DND-41 (cell line): ENCODE measurements around the gene NDUFA8.

ENCODE experiments used
- ATAC-seq: fragments of 200-7000 bp; cut with Tn5 transposase; 3 replicates; pipeline ENCODE4 v1.9.1; 2021; ENCODE audit warnings: low read depth; ENCODE audit not compliant: insufficient read depth
- DNase-seq: peaks from one replicate; pipeline ENCODE4 v3.0.0-alpha.2; 2020
- H2AFZ ChIP-seq: 2 replicates; pipeline ENCODE4 v1.6.0; 2012; ENCODE audit warnings: low read depth, low read length
- H3K27ac ChIP-seq: 2 replicates; pipeline ENCODE4 v1.5.1; 2012; ENCODE audit warnings: low read length, inconsistent platforms
- H3K27me3 ChIP-seq: fragments of 200-600 bp; sonication (generic); 2 replicates; pipeline ENCODE4 v1.6.0; 2012; ENCODE audit warnings: low read length, mild to moderate bottlenecking, inconsistent platforms; ENCODE audit not compliant: insufficient read depth, poor library complexity
- H3K36me3 ChIP-seq: 2 replicates; pipeline ENCODE4 v1.5.1; 2012; ENCODE audit warnings: low read length, inconsistent platforms; ENCODE audit not compliant: insufficient read depth
- H3K4me1 ChIP-seq: 2 replicates; pipeline ENCODE4 v1.5.1; 2012; ENCODE audit warnings: mild to moderate bottlenecking, low read length; ENCODE audit not compliant: insufficient read depth
- H3K4me2 ChIP-seq: 2 replicates; pipeline ENCODE4 v1.6.0; 2012; ENCODE audit warnings: mild to moderate bottlenecking, moderate library complexity, low read length, inconsistent platforms; ENCODE audit not compliant: insufficient read depth
- H3K4me3 ChIP-seq, 2 experiments: fragments of 200-600 bp in 1 of 2; shearing (Covaris generic) in 1 of 2; 2 replicates each; pipeline ENCODE4 v1.5.1; 2012 to 2016; ENCODE audit warnings: inconsistent platforms in 2 of 2, low read length in 2 of 2, mild to moderate bottlenecking in 2 of 2, low read depth in 1 of 2, moderate library complexity in 1 of 2
- H3K79me2 ChIP-seq: 2 replicates; pipeline ENCODE4 v1.6.0; 2012; ENCODE audit warnings: low read length, inconsistent platforms; ENCODE audit not compliant: insufficient read depth
- H3K9ac ChIP-seq: 2 replicates; pipeline ENCODE4 v1.6.0; 2012; ENCODE audit warnings: low read depth, mild to moderate bottlenecking, inconsistent platforms, low read length, moderate library complexity
- H3K9me3 ChIP-seq: 2 replicates; pipeline ENCODE4 v1.5.1; 2012; ENCODE audit warnings: low read length, moderate library complexity, mild to moderate bottlenecking, inconsistent platforms; ENCODE audit not compliant: insufficient read depth, severe bottlenecking
- H4K20me1 ChIP-seq: 2 replicates; pipeline ENCODE4 v1.6.0; 2012; ENCODE audit warnings: low read length; ENCODE audit not compliant: insufficient read depth
- CTCF ChIP-seq: IDR thresholded peaks from 2 replicates; pipeline ENCODE4 v1.5.1; 2012; ENCODE audit warnings: borderline replicate concordance, low read length, moderate library complexity, mild to moderate bottlenecking; ENCODE audit not compliant: poor library complexity, severe bottlenecking; ENCODE audit errors: extremely low read depth
- EZH2 ChIP-seq: IDR thresholded peaks from 3 replicates; pipeline ENCODE4 v1.6.1; 2012; ENCODE audit warnings: borderline replicate concordance, low read depth, mild to moderate bottlenecking, moderate library complexity, low read length, inconsistent platforms; ENCODE audit not compliant: severe bottlenecking

NDUFA8 gene

GRCh38 chr9:122140368-122141193, 19.0 kb downstream of the NDUFA8 start:
- no peaks in the 10 kb centered on the region for H3K4me1 ChIP-seq
- 0 out of 2 replicates have a peak, but pooled peaks cover 4% of the 10 kb centered on the region for H4K20me1 ChIP-seq
- no peak overlapping the region for H3K4me3 ChIP-seq
- peaks cover 28% of the 10 kb centered on the region for H3K36me3 ChIP-seq
- H2AFZ ChIP-seq = no peak overlapping the region
- TF ChIP-seq EZH2 (no peak), CTCF (no peak)
- ATAC-seq (no peak), DNase-seq (no peak)
- H3K27ac ChIP-seq = no peak overlapping the region
- H3K9me3 ChIP-seq = no peaks in the 10 kb centered on the region
- H3K79me2 ChIP-seq = no peaks in the 10 kb centered on the region
- H3K4me2 ChIP-seq = no peak overlapping the region
- no peak overlapping the region for H3K9ac ChIP-seq
- H3K27me3 ChIP-seq = no peaks in the 10 kb centered on the region

- ATAC-seq (no peak), DNase-seq (no peak)
- H3K4me2 ChIP-seq = no peak overlapping the region
- no peak overlapping the region for H2AFZ ChIP-seq
- H3K9ac ChIP-seq = no peak overlapping the region
- no peaks in the 10 kb centered on the region for H3K79me2 ChIP-seq
- H3K9me3 ChIP-seq = no peaks in the 10 kb centered on the region
- no peak overlapping the region for H3K4me3 ChIP-seq
- no peak overlapping the region for H3K27ac ChIP-seq
- no peak for TF ChIP-seq EZH2
- H4K20me1 ChIP-seq = no peaks in the 10 kb centered on the region
- peaks cover 9% of the 10 kb centered on the region for H3K36me3 ChIP-seq
- no peaks in the 10 kb centered on the region for H3K27me3 ChIP-seq
- H3K4me1 ChIP-seq = no peaks in the 10 kb centered on the region
Observed at GRCh38 chr9:122138560-122139268, 20.9 kb downstream of the NDUFA8 start.

GRCh38 chr9:122135529-122135859, 24.1 kb downstream of the NDUFA8 start:
- no peaks in the 10 kb centered on the region for H3K36me3 ChIP-seq
- no peaks in the 10 kb centered on the region for H3K27me3 ChIP-seq
- H4K20me1 ChIP-seq = no peaks in the 10 kb centered on the region
- DNase-seq (no peak), ATAC-seq (no peak)
- H2AFZ ChIP-seq = no peak overlapping the region
- H3K4me3 ChIP-seq = no peak overlapping the region
- H3K4me1 ChIP-seq = no peaks in the 10 kb centered on the region
- no peaks in the 10 kb centered on the region for H3K79me2 ChIP-seq
- H3K27ac ChIP-seq = no peak overlapping the region
- no peaks in the 10 kb centered on the region for H3K9me3 ChIP-seq
- no peak overlapping the region for H3K9ac ChIP-seq
- no peak overlapping the region for H3K4me2 ChIP-seq
- TF ChIP-seq EZH2 (no peak), CTCF (no peak)
